HL-60 (cell line): ENCODE results near the gene FOXF2.

Experiments used
- DNase-seq, 2 experiments: peaks; one replicate each; pipeline ENCODE4 v3.0.0-alpha.2; 2010 to 2020; ENCODE audit warnings: low read depth in 1 of 2, low spot score in 1 of 2
- H3K27ac ChIP-seq: fragments of 250-450 bp; sonication (Bioruptor Pico); replicated peaks from 2 replicates; pipeline ENCODE4 v1.5.1; 2020; ENCODE audit warnings: mild to moderate bottlenecking, moderate library complexity
- H3K27me3 ChIP-seq: fragments of 250-450 bp; sonication (Bioruptor Pico); 2 replicates; pipeline ENCODE4 v1.5.1; 2021; ENCODE audit warnings: mild to moderate bottlenecking, moderate library complexity; ENCODE audit not compliant: insufficient read depth, poor library complexity, severe bottlenecking
- H3K4me3 ChIP-seq: replicated peaks from 2 replicates; pipeline ENCODE4 v1.5.1; 2011; ENCODE audit warnings: mild to moderate bottlenecking, control low read depth, low read length; ENCODE audit not compliant: insufficient read depth
- GABPA ChIP-seq: IDR thresholded peaks from 2 replicates; pipeline ENCODE4 v1.6.1; 2012; ENCODE audit warnings: low read depth
- POLR2AphosphoS5 ChIP-seq: IDR thresholded peaks from 2 replicates; pipeline ENCODE4 v1.6.1; 2012; ENCODE audit warnings: low read depth
- SPI1 ChIP-seq: IDR thresholded peaks from 2 replicates; pipeline ENCODE4 v1.6.1; 2012; ENCODE audit warnings: low read depth, mild to moderate bottlenecking, borderline replicate concordance
- long read RNA-seq: library from polyadenylated mRNA; unstranded; transcript quantifications from one replicate; pipeline ENCODE4 v2.0.0, GENCODE V29; 2020
- TF ChIP-seq, protein P1 (sequence below): IDR thresholded peaks from 2 replicates; pipeline ENCODE4 v1.6.1; 2012; ENCODE audit warnings: low read depth; ENCODE audit not compliant: insufficient replicate concordance
- TF ChIP-seq, protein P2 (sequence below): IDR thresholded peaks from one replicate; pipeline ENCODE4 v1.5.1; 2011; ENCODE audit warnings: low read length, control low read depth, inconsistent platforms; ENCODE audit not compliant: insufficient read depth

FOXF2 gene
- long read RNA-seq: 0 reads

DNA sequence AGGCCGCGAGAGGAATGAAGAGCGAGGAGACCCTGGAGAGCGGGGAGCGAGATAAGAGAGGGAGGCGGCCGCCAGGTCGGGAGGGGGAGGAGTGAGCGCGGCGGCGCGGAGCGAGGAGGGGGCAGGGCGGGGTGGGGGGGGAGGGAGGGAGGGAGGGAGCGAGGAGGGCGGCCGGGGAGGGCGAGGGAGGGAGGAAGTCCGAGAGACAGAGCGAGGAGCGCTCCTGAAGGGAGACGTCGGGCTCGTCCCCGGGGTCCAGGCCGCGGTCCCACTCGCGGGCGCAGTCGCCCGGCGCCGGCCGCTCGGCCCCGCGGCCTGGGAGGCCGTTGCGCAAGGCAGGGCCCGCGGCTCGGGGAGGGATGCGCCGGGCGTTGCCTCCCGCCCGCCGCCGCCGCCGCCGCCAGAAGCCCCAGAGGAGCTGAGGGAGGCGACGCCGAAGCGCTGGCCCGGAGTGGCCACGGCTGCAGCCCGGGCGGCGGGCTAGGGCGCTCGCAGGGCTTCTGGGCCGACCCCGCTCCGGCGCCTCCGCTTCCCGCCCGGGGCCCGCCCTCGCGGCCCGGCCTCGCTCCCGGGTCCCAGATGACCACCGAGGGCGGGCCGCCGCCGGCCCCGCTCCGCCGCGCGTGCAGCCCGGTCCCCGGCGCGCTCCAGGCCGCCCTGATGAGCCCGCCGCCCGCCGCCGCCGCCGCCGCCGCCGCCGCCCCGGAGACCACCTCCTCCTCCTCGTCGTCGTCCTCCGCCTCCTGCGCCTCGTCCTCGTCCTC, at the start of gene FOXF2:
FOXF2 (plus strand) TSS at position 208 of the 764 bp plus-strand sequence; CDS start at position 580, 372 bp downstream.
- Histone ChIP-seq H3K27me3 (peaks cover 83% of the 10 kb centered on the region), H3K4me3 (no peak within 1 kb of the TSS), H3K27ac (no peak within 1 kb of the TSS)
- TF ChIP-seq SPI1 (no peak), GABPA (no peak), POLR2AphosphoS5 (no peak)
- TF ChIP-seq, protein P1, sequence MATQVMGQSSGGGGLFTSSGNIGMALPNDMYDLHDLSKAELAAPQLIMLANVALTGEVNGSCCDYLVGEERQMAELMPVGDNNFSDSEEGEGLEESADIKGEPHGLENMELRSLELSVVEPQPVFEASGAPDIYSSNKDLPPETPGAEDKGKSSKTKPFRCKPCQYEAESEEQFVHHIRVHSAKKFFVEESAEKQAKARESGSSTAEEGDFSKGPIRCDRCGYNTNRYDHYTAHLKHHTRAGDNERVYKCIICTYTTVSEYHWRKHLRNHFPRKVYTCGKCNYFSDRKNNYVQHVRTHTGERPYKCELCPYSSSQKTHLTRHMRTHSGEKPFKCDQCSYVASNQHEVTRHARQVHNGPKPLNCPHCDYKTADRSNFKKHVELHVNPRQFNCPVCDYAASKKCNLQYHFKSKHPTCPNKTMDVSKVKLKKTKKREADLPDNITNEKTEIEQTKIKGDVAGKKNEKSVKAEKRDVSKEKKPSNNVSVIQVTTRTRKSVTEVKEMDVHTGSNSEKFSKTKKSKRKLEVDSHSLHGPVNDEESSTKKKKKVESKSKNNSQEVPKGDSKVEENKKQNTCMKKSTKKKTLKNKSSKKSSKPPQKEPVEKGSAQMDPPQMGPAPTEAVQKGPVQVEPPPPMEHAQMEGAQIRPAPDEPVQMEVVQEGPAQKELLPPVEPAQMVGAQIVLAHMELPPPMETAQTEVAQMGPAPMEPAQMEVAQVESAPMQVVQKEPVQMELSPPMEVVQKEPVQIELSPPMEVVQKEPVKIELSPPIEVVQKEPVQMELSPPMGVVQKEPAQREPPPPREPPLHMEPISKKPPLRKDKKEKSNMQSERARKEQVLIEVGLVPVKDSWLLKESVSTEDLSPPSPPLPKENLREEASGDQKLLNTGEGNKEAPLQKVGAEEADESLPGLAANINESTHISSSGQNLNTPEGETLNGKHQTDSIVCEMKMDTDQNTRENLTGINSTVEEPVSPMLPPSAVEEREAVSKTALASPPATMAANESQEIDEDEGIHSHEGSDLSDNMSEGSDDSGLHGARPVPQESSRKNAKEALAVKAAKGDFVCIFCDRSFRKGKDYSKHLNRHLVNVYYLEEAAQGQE: no peak
- TF ChIP-seq, protein P2, sequence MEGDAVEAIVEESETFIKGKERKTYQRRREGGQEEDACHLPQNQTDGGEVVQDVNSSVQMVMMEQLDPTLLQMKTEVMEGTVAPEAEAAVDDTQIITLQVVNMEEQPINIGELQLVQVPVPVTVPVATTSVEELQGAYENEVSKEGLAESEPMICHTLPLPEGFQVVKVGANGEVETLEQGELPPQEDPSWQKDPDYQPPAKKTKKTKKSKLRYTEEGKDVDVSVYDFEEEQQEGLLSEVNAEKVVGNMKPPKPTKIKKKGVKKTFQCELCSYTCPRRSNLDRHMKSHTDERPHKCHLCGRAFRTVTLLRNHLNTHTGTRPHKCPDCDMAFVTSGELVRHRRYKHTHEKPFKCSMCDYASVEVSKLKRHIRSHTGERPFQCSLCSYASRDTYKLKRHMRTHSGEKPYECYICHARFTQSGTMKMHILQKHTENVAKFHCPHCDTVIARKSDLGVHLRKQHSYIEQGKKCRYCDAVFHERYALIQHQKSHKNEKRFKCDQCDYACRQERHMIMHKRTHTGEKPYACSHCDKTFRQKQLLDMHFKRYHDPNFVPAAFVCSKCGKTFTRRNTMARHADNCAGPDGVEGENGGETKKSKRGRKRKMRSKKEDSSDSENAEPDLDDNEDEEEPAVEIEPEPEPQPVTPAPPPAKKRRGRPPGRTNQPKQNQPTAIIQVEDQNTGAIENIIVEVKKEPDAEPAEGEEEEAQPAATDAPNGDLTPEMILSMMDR: no peak
- no peak for DNase-seq

DNA sequence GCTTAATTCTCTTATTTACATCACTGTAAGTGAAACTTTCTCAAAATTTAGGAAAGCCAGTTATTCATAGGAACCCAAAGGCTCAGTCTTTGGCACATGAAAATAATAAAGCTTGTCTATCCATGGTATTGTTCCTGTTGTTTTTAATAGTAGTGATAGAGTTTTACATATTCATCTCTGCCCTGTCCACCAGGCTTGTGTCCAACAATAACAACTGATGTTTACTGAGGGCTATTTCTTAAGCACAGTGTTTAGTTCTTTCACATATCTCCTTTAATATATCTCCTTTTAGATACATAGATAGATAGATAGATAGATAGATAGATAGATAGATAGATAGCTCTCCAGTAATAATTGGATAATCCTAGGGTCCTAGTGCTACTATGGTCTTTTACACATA, 43.3 kb upstream of the FOXF2 start:
- no peak overlapping the region for H3K4me3 ChIP-seq
- no peak for DNase-seq

DNA sequence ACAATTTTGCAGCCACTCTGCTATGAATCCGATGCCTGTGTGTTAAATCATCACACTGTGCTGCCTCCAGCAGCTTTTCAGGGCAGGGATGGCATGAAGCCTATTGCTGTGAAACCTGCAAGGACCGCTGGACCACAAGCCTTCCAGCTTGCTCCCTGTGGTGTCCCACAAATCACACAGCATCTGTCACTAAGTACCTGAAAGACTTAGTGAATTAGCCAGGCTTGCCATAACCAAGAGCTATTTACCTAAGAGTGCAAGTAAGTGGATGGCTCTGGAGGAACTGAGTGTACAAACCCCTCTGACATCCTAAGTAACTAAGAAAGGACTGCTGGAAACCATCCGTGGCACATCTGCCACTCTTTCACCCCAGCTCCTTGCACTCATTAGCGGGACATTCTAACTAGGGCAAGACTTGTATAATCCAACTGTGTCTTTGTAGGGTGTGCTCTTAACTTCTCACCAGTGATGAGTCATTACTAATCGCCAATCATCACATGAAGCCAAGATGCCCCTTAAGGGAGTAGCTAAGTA, 42.8 kb upstream of the FOXF2 start:
- Histone ChIP-seq H3K27ac (no peak overlapping the region), H3K4me3 (no peak overlapping the region), H3K27me3 (peaks cover 3% of the 10 kb centered on the region)
- no peak for DNase-seq
- TF ChIP-seq POLR2AphosphoS5: no peak
- TF ChIP-seq, protein P2: no peak
- TF ChIP-seq GABPA: no peak
- TF ChIP-seq SPI1: no peak
- TF ChIP-seq, protein P1: no peak

More for the DNA sequence above, 43.3 kb upstream of the FOXF2 start:
- peaks cover 6% of the 10 kb centered on the region for H3K27me3 ChIP-seq
- TF ChIP-seq, protein P1: no peak
- no peak for TF ChIP-seq SPI1
- no peak for TF ChIP-seq GABPA
- TF ChIP-seq POLR2AphosphoS5: no peak
- TF ChIP-seq, protein P2: no peak
- H3K27ac ChIP-seq: no peak overlapping the region
